Superior temporal gyrus (tissue), 1 donor: ENCODE measurements around the gene STAMBP.

Experiments
- DNase-seq: peaks from one replicate; pipeline ENCODE4 v3.0.0-alpha.2; 2016; ENCODE audit errors: extremely low spot score

STAMBP gene

DNA sequence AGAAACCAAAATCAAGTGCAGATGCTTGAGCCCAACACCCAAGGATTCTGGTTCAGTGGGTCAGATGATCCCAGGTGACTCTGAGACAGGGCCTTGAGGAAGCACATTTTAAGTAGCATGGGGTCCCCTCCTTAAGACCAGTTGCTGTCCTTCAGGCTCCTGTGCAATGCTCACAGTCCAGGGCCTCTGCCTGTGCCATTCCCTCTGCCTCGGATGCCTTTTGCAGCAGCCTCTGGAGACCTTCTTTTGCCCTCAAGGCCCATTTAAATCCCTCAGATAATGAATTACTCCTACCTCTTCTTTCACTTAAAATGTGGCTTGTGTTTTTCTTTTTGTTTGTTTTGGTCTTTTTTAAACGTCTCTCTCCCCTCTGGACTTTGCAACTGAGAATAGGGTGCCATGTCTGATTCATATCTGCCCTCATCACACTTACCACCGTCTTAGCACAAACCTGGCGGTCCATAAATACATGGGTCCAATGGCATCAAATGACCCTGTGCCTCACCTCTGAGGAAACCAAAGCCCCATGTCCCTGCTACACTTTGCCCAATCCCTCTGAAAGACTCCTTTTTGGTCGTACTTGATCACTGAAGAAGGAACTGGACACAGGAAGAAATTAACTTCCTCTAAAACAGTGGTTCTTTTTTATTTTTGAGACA is 78.2 kb downstream of the STAMBP start:
- no peak for DNase-seq

- no peak for DNase-seq
These were observed 79.2 kb downstream of the STAMBP start for GRCh38 chr2:73907840-73908452.

DNA sequence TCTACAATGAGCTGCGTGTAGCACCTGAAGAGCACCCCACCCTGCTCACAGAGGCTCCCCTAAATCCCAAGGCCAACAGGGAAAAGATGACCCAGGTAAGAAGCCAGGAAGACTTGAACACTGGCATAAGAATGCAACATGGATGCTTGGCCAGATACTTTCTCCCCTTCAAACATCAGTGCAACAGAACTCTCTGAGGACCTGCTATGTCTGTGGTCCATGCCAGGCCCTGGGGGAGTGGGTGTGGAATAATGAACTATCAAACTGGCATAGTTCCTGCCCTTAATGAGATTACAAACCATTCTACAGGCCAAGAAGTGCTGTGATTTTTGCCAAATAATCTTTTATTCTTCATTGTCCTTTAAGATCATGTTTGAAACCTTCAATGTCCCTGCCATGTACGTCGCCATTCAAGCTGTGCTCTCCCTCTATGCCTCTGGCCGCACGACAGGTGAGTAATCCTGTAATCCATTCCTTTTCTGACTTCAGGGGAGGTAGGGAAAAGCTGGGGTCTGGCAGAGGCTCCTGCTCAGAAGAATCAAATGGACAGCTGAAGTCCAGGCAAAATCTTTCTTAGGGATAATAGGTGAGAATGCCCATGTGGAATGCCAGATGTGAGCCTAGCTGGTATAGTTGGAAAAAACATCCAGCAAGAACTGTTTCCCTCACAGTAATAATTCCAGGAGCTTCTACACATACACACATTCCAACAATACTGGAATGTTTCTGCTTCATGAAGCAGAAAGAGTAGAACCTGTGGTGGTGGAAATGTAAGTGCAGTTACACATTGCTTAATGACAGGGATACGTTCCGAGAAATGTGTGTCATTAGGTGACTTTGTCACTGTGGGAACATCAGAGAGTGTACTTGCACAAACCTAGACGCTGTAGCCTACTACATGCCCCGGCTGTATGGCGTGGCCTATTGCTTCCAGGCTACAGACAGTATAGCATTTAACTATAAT is 80.2 kb downstream of the STAMBP start:
- no peak for DNase-seq

DNA sequence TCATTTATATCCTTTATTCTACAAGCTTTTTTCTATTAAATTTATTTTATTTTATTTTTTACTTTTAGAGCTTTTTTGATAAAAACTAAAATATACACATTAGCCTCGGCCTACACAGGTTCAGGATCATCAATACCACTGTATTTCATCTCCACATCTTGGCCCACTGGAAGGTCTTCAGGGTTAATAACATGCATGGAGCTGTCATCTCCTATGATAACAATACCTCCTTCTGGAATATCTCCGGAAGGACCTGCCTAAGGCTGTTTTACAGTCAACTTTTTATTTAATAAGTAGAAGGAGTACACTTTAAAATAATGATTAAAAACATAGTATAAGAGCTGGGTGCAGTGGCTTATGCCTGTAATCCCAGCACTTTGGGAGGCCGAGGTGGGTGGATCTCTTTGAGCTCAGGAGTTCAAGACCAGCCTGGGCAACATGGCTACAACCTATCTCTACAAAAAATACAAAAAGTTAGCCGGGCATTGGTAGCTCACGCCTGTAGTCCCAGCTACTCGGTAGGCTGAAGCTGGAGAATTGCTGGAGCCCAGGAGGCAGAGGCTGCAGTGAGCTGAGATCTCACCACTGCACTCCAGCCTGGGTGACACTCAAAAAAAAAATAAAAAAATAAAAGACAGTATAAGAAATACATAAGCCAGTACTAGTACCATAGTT is 82.2 kb downstream of the STAMBP start:
- no peak for DNase-seq

DNA sequence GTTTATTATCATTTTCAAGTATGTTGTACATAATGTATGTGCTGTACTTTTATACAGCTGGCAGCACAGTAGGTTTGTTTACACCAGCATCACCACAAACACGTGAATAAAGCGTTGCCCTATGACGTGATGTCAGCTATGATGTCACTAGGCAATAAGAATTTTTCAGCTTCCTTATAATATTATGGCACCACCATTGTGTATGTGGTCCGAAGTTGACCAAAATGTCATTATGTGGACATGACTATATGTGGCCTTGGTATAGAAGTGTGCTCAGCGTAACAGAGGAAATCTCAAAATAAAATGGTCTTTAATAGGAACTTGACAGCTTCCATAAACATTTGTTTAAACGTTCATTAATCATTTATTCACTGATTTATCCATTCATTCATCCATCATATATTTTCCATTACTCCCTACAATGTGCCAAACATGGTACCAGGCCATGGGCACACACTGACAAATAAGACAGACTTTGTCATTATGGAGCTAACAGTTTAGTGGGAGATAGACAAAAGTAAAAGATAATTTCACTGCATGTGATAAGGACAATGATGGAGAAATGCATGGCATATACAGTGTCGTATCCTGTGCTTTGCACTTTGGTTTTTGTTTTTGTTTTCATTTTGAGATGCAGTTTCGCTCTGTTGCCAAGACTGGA is 82.9 kb downstream of the STAMBP start:
- no peak for DNase-seq

- no peak for DNase-seq
These were observed 84.8 kb downstream of the STAMBP start for GRCh38 chr2:73913414-73914054.

DNA sequence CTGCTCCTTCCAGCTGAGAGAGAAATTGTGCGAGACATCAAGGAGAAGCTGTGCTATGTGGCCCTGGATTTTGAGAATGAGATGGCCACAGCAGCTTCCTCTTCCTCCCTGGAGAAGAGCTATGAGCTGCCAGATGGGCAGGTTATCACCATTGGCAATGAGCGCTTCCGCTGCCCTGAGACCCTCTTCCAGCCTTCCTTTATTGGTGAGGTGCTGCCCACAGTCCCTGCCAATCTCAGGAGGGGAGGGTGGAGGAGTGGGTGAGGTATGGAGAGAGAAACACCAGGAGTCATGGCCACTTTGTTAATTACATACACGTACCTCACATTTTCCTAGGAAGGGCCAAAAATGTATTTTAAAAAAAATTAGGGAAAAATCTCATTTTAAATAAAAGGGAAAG is 85.9 kb downstream of the STAMBP start:
- no peak for DNase-seq

GRCh38 chr2:73915437-73915993 is 86.8 kb downstream of the STAMBP start:
- no peak for DNase-seq

GRCh38 chr2:73916666-73917065 is 87.9 kb downstream of the STAMBP start:
- no peak for DNase-seq

DNA sequence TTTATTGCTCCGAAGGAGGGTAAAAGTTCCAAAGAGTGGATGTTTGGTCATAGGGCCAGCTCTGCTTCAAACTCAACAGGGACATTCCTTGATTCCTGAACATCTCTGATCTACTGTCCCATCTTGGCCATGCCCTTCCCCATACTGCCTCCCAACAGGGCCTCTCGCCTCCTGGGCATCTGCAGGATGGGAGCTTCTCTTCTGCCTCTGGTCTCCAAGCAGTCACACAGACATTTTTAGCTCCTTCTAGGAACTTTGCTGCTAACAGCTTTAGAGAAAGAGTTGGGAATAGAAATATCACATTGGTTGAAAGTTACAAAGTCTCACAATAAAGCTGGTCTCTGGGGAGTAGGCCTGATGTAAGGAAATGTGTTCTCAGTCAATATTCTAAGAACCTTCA is 88.5 kb downstream of the STAMBP start:
- DNase-seq: no peak

- no peak for DNase-seq
These were observed 89.0 kb downstream of the STAMBP start for GRCh38 chr2:73917696-73918207.

- no peak for DNase-seq
These were observed 90.1 kb downstream of the STAMBP start for GRCh38 chr2:73918856-73919255.

DNA sequence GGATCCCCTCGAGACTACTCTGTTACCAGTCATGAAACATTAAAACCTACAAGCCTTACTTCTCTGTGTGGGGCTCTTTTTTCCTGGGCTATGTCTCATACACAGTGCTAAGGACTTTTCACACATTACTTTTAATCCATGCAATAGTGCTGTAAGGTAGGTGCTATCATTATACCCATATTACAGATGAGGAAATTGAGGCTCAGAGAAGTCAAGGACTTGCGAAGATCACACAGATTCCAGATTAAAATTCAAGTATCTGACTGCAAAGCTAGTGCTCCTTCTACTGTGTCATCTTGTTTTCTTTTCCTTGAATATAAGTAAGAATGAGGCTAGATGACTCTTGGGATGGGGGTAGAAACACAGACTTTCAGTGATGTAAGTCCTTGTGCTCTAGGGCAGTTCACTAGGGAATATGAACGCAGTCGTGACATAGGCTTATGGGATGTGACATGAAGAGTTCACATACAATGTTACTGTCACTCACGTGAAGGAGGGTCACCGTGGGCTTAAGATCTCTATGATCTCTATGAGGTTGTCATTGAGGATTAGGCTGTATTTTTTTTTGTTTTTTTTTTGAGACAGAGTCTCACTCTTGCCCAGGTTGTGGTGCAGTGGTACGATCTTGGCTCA is 91.0 kb downstream of the STAMBP start:
- DNase-seq: no peak

- DNase-seq: no peak
These were observed 92.1 kb downstream of the STAMBP start for GRCh38 chr2:73920577-73921545.

- DNase-seq: no peak
These were observed 92.8 kb downstream of the STAMBP start for GRCh38 chr2:73921581-73921980.

DNA sequence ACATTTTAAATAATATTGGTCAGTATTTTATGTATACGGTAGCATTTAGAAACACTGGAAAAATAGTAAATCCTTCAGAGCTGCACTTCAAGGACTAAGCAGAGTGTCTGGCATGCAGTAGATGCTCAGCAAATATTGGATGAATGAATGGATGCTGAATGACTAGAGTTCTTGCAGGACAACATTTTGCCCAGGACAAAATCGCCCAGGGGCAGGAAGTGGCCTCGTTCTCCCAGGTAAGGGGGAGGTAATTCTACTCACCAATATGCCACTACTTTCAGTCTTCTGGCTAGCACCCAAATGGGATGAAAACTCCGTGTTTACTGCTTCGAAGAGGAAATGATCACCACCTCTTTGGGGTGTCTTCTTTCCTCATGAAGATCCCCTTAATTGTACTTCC is 93.9 kb downstream of the STAMBP start:
- no peak for DNase-seq
